HG02642 (cell line): ENCODE measurements around the gene CEP57L1.
"Not testable (repeated sequence)": the region's sequence is repeated elsewhere in the genome, so short reads cannot be mapped to it uniquely, and the experiment has no call there.

Experiments
- ATAC-seq: cut with Tn5 transposase; IDR thresholded peaks from one replicate; pipeline ENCODE4 v1.9.1; 2021; ENCODE audit warnings: mild to moderate bottlenecking; ENCODE audit not compliant: unreplicated experiment, poor library complexity

The CEP57L1 gene

GRCh38 chr6:109166673-109167072 lies 71.4 kb downstream of the CEP57L1 start:
- no peak for ATAC-seq

DNA sequence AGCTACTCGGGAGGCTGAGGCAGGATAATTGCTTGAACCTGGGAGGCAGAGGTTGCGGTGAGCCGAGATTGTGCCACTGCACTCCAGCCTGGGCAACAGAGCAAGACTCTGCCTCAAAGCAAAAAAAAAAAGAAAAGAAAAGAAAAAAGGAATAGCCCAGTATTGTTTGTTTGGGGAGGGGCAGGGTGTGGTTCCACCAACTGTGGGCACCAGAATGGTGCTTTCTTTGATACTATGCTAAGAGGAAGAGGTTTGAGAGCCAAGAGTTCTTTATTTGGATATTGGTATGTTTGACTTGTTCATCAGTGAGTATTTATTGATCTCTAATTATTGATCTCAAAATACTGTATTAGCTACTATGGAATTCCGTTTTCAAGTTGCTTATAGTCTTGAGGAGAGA lies 72.3 kb downstream of the CEP57L1 start:
- ATAC-seq = no peak

- no peak for ATAC-seq
These were observed 75.0 kb downstream of the CEP57L1 start for GRCh38 chr6:109170333-109170732.

- no peak for ATAC-seq
These were observed 76.9 kb downstream of the CEP57L1 start for GRCh38 chr6:109172101-109172746.

DNA sequence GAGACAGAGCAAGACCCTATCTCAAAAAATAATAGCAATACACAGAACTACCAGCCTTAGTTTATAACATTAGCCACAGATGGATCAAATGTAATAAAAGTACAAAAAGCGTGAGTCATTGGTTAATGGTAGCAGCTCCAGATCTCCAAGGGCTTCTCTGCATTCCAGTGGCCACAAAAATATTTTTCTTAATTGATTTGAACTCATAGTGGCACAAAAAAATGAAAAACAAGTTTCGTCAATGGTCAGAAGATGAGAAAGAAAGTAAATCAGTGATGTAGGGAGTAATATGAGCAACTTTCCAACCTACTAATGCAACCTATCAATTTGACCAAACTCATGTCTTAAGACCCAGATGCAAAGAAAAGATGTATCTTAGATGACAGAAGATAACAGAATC lies 79.6 kb downstream of the CEP57L1 start:
- ATAC-seq = no peak

- ATAC-seq = no peak
These were observed 83.6 kb downstream of the CEP57L1 start for GRCh38 chr6:109178921-109179320.

GRCh38 chr6:109179507-109179906 lies 84.2 kb downstream of the CEP57L1 start:
- no peak for ATAC-seq

DNA sequence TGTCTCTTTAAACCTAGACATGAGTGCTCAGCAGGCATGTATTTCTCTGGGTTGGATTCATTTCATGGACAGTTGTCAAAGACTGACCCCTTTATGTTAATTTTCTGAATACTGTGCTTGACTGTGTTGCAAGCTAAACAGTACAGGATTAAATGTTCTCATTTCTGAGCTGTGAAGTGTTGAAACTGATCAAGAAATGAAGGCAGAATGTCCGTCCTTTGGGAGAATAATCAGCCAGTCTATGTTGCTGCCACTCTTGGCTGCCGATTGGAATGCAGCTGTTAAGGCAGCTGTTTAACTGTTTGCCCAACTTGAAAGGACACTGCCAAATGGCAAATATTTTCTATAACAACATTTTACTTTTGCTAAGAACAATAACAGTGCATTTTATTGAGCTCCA lies 87.3 kb downstream of the CEP57L1 start:
- no peak for ATAC-seq

- ATAC-seq = no peak
These were observed 87.9 kb downstream of the CEP57L1 start for GRCh38 chr6:109183109-109183650.

DNA sequence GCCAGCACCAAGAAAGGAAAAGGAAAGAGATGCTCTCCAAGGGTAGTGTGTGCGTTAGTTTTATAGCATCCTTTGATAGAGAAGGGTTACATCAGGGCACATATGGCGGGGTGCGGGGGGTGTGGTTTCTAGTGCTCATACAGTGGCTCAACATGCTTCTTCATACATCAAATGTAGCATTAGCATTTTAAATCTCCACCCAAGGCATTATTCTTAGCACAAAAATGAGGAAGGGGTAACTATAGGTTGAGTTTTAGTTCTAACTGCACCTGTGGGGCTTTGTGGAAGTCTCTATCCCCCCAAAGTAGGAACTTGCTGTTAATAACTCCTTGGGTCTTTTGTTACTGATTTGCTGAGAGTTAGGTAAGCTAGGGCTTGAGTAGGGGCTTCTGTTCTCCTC lies 89.3 kb downstream of the CEP57L1 start:
- ATAC-seq = no peak

- no peak for ATAC-seq
These were observed 90.7 kb downstream of the CEP57L1 start for GRCh38 chr6:109186012-109186411.

DNA sequence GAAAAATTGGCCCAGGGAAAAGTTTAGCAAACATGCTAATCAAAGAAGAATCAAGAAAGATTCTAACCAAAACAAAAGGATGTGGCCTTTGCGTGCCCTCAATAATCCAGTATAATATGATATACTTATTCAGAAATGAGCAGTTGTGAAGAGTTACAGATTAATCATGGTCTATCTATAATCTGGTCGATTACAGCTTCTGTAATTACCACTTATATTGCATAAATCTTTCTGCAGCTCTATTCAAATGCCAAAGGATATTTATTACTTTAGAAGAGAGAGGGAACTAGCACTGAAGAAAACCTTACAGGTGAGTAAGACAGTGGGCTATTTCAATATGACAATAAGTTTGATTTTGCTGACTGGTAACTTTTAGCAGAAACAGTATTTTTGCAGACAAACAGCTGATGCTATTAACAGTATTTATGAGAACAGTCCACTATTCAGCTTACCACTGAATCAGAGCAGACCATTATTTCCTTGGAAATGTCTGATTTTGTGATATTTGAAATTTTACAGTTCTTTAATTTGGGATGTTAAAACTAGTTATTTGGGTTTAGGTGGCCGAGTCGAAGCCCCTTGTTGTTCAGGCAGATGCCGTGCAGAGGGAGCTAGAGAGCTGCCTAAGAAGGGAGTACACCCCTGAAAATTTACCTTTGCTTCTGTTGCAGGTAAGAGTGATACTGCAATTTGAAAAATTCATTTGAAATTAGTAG lies 92.2 kb downstream of the CEP57L1 start:
- no peak for ATAC-seq

DNA sequence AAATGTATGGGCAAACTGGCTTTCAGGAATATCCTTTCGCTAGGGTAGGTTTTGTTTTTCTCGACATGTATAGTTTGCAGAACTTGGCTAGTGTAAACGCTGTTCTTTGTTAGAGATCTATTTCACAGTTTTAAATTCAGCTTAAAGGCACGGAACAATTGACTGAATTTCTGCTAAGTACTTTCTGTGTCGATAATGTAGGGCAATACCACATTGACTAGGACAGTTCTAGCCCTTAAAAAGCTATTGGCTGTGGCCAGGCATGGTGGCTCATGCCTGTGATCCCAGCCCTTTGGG lies 92.8 kb downstream of the CEP57L1 start:
- ATAC-seq = no peak

DNA sequence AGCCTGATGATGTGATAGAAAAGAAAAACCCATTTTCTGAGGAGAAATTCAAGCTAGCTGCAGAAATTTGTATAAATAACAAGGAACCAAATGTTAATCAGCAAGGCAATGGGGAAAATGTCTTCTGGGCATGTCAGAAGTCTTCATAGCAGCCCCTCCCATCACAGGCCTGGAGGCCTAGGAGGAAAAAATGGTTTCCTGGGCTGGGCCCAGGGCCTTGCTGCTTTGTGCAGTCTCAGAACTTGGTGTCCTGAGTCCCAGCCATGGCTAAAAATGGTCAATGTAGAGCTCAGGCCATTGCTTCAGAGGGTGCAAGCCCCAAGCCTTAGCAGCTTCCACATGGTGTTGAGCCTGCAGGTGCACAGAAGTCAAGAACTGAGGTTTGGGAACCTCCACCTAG lies 96.1 kb downstream of the CEP57L1 start:
- not testable (repeated sequence) for ATAC-seq

DNA sequence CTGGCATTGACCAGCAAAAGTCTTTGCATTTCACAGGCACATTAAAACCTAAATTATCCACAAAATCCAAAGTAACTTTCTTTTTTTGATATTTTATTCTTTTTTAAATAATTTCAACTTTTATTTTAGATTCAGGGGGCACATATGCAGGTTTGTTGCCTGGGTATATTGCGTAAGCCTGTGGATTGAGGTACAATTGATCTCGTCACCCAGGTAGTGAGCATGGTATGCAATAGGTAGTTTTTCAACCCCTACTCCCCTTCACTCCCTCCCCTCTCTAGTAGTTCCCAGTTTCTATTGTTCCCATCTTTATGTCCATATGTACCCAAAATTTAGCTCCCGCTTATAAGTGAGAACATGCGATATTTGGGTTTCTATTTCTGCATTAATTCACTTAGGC lies 97.6 kb downstream of the CEP57L1 start:
- ATAC-seq = no peak

GRCh38 chr6:109194880-109195279 lies 99.6 kb downstream of the CEP57L1 start:
- no peak for ATAC-seq

DNA sequence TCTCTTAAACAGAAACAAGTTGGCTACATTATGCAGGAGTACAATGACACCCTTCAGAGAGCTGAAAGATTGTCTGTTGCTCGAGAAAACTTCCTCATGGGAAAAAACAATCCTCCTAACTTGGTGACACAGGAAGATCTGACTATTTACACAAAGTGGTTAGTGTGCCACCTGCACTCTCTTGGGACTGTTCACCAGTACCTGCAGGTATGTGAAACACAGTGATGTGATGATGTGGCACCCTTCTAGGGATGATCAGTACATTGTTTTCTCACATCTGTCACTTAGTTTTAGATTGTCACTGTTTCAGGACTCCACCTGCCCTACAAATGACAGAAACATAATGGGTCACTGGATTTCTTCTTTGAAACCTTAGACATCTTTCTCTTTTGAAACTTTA lies 101.8 kb downstream of the CEP57L1 start:
- no peak for ATAC-seq

DNA sequence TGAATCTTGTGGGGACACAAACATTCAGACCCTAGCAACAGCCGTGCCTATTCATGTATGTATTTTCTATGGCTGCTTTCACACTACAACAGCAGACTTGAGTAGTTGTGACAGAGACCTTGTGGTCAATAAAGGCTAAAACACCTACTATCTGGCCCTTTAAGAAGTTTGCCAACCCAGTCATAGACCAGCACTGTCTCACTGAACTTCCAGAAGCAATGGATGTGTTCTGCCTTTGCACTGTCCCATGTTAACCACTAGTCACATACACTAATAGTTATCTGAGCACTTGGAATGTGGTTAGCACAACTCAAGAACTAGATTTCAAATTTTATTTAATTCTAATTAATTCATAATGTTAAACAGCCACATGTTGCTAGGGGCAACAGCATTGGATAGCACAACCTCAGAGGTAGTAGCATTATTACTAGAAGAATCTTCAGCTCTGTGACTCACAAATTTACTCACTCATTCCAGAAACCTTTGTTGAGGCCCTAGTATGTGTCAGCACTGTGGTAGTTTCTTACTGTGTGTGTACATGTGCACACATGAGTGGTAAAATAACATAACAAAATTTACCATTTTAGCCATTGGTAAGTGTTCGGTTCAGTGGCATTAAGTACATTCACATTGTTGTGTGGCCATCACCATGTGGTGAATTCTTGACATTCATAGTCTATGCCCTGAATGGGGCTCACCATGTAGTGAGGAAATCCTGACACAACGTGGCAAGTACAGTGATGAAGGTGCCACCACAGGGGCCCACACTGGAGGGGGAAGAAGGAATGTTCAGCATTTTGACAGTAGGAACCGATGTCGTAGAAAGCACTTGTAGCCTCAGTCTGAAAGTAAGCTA lies 107.3 kb downstream of the CEP57L1 start:
- ATAC-seq = no peak

DNA sequence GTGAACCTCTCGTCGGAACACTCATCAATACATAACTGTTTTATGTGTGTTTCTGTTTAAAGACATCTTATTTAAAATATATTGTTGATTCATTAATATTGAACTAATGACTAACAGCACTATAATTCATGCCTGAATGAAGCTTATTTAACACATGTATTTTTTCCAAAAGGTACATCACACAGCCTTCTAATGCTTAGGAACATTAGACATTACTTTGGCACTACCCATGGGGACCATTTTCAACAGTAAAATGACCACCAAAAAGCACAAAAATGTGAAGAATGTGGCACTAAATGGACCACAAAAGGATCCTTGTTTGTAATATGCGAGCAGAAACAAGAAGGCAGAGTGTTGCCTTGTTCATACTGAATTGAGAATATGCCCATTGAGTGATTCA lies 109.2 kb downstream of the CEP57L1 start:
- no peak for ATAC-seq

GRCh38 chr6:109212683-109213082 lies 117.4 kb downstream of the CEP57L1 start:
- no peak for ATAC-seq
